ENCODE results near the gene CDH2.

The CDH2 gene

GRCh38 chr18:28078849-28079248 is 98.1 kb downstream of the CDH2 start:
- H3K4me2 ChIP-seq (ENCODE audit: low read depth, low read length, poor library complexity, severe bottlenecking): no peak overlapping the region

DNA sequence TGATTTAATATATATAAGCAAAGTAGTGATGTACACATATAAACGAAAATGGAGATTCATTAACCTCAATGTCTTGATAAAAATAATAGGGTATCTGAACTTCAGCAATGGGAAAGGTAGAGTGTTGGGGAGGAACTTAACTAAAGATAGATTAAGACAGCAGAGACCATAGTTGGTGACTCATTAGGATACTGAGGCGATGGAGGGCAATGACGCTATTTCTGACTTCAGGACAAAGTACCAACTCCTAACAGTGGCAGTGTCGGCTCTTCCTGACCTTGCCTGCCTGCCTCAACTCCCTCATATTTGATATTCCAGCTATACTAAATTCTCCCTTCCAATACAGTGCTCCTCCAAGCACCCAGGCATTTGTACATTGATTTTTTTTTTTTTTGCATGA is 98.6 kb downstream of the CDH2 start:
- TF ChIP-seq, protein P1, sequence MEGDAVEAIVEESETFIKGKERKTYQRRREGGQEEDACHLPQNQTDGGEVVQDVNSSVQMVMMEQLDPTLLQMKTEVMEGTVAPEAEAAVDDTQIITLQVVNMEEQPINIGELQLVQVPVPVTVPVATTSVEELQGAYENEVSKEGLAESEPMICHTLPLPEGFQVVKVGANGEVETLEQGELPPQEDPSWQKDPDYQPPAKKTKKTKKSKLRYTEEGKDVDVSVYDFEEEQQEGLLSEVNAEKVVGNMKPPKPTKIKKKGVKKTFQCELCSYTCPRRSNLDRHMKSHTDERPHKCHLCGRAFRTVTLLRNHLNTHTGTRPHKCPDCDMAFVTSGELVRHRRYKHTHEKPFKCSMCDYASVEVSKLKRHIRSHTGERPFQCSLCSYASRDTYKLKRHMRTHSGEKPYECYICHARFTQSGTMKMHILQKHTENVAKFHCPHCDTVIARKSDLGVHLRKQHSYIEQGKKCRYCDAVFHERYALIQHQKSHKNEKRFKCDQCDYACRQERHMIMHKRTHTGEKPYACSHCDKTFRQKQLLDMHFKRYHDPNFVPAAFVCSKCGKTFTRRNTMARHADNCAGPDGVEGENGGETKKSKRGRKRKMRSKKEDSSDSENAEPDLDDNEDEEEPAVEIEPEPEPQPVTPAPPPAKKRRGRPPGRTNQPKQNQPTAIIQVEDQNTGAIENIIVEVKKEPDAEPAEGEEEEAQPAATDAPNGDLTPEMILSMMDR (IDR thresholded peaks at IDR 0.05; ENCODE audit: insufficient read depth, low read length, poor library complexity, severe bottlenecking): no peak
- TF ChIP-seq EZH2phosphoT487 (conservative IDR thresholded peaks at IDR 0.05; ENCODE audit: low read length): no peak
- Histone ChIP-seq H3K27me3 (ENCODE audit: low read length) (no peaks in the 10 kb centered on the region), H2AFZ (ENCODE audit: low read depth, low read length, severe bottlenecking) (no peak overlapping the region), H3K79me2 (ENCODE audit: insufficient read depth, low read length) (no peaks in the 10 kb centered on the region), H3K9ac (ENCODE audit: low read length) (no peak overlapping the region), H3K4me2 (ENCODE audit: low read depth, low read length, poor library complexity, severe bottlenecking) (no peak overlapping the region), H3K4me3 (ENCODE audit: insufficient read depth, low read length, poor library complexity, severe bottlenecking) (no peak overlapping the region), H3K36me3 (ENCODE audit: low read length) (no peaks in the 10 kb centered on the region), H3F3A (ENCODE audit: insufficient read depth) (no peaks in the 10 kb centered on the region), H3K9me2 (replicated peaks; ENCODE audit: insufficient read depth, low read length) (no peaks in the 10 kb centered on the region), H4K20me1 (ENCODE audit: low read depth, low read length) (no peaks in the 10 kb centered on the region), H3K9me3 (ENCODE audit: insufficient read depth, low read length) (no peaks in the 10 kb centered on the region), H3K27ac (ENCODE audit: low read depth, low read length) (no peak overlapping the region)

More at GRCh38 chr18:28078849-28079248, 98.1 kb downstream of the CDH2 start:
- Histone ChIP-seq H3F3A (ENCODE audit: insufficient read depth) (no peaks in the 10 kb centered on the region), H3K36me3 (ENCODE audit: low read length) (no peaks in the 10 kb centered on the region), H4K20me1 (ENCODE audit: low read depth, low read length) (no peaks in the 10 kb centered on the region), H3K79me2 (ENCODE audit: insufficient read depth, low read length) (no peaks in the 10 kb centered on the region), H3K27ac (ENCODE audit: low read depth, low read length) (no peak overlapping the region), H3K4me3 (ENCODE audit: insufficient read depth, low read length, poor library complexity, severe bottlenecking) (no peak overlapping the region), H2AFZ (ENCODE audit: low read depth, low read length, severe bottlenecking) (no peak overlapping the region), H3K9me3 (ENCODE audit: insufficient read depth, low read length) (no peaks in the 10 kb centered on the region), H3K27me3 (ENCODE audit: low read length) (no peaks in the 10 kb centered on the region), H3K9me2 (replicated peaks; ENCODE audit: insufficient read depth, low read length) (no peaks in the 10 kb centered on the region), H3K9ac (ENCODE audit: low read length) (no peak overlapping the region)
- TF ChIP-seq EZH2phosphoT487 (conservative IDR thresholded peaks at IDR 0.05; ENCODE audit: low read length): no peak
- TF ChIP-seq, protein P1 (IDR thresholded peaks at IDR 0.05; ENCODE audit: insufficient read depth, low read length, poor library complexity, severe bottlenecking): no peak

DNA sequence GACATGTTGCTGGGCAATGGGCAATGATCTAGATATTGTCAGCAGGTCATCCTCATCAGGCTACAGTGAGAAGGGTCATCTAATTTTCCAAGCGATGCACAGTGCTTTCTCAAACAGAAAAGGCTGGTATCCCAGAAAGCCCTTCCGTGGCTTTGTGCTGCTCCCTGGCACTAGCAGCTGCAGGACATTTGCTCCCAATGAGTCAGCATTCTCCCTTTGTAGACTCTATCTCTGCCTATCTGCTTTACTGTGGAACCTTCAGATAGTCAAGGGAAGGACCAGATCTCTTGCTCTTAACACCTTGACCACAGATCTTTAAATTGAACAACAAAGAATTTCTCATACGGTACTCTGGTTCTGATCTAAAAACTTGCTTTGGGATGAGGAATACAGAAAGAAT is 101.4 kb downstream of the CDH2 start:
- no peaks in the 10 kb centered on the region for H3K36me3 ChIP-seq (ENCODE audit: low read length)
- no peak overlapping the region for H3K4me2 ChIP-seq (ENCODE audit: low read depth, low read length, poor library complexity, severe bottlenecking)
- H3K9me2 ChIP-seq (replicated peaks; ENCODE audit: insufficient read depth, low read length): no peaks in the 10 kb centered on the region

More for the DNA sequence above, 101.4 kb downstream of the CDH2 start:
- H4K20me1 ChIP-seq (ENCODE audit: low read depth, low read length): no peaks in the 10 kb centered on the region
- no peaks in the 10 kb centered on the region for H3K9me3 ChIP-seq (ENCODE audit: insufficient read depth, low read length)
- TF ChIP-seq, protein P1 (IDR thresholded peaks at IDR 0.05; ENCODE audit: insufficient read depth, low read length, poor library complexity, severe bottlenecking): no peak
- no peak for TF ChIP-seq EZH2phosphoT487 (conservative IDR thresholded peaks at IDR 0.05; ENCODE audit: low read length)
- H3K4me3 ChIP-seq (ENCODE audit: insufficient read depth, low read length, poor library complexity, severe bottlenecking): no peak overlapping the region
- H3K27me3 ChIP-seq (ENCODE audit: low read length): no peaks in the 10 kb centered on the region
- no peak overlapping the region for H2AFZ ChIP-seq (ENCODE audit: low read depth, low read length, severe bottlenecking)
- no peaks in the 10 kb centered on the region for H3F3A ChIP-seq (ENCODE audit: insufficient read depth)
- H3K9ac ChIP-seq (ENCODE audit: low read length): no peak overlapping the region
- H3K79me2 ChIP-seq (ENCODE audit: insufficient read depth, low read length): no peaks in the 10 kb centered on the region
- no peak overlapping the region for H3K27ac ChIP-seq (ENCODE audit: low read depth, low read length)
